GM18502 (cell line): ENCODE data around the gene ELOB.
A peak's percentile ranks its signal among the peaks of the same experiment; 100 is the strongest.

Source experiments
- ATAC-seq: cut with Tn5 transposase; IDR thresholded peaks from one replicate; pipeline ENCODE4 v1.9.1; 2021; ENCODE audit warnings: mild to moderate bottlenecking; ENCODE audit not compliant: unreplicated experiment, poor library complexity

ELOB gene

DNA sequence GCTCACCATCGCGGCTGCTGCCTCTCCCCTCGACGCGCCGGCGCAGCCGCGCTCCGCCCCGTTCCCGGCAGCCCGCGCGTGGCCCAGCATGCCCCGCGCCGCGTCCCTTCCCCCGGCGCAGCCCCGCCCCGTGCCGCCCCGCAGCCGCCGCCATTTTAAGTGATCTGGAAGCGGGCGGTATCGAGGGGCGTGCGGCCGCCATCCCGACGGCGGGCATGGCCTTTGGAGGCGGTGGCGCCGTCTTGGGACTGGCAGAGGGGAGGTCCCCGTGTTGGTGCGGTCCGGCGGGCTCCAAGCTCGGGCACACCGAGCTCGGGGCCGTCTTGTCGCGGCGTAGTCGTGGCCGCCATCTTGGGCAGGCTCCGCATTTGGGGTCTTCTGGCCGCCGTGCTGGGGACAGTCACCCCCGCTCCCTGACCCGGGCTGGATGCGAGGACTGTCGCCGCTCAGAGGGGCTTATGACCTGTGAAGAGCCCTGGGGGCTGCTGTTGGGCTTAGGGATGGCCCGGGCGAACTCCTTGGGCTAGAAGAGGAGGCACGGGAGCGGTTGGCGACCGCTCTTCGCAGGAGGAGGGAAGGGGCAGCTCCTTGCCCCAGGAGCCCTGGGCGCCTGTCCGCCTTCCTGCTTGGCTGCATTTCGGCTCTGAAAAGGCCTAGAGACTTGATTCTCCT, at the start of gene ELOB:
TSS of gene ELOB (minus strand) at position 50 of the 672 bp plus-strand sequence. CDS start at position 9, 41 bp downstream.
- ATAC-seq: peak; percentile 88

DNA sequence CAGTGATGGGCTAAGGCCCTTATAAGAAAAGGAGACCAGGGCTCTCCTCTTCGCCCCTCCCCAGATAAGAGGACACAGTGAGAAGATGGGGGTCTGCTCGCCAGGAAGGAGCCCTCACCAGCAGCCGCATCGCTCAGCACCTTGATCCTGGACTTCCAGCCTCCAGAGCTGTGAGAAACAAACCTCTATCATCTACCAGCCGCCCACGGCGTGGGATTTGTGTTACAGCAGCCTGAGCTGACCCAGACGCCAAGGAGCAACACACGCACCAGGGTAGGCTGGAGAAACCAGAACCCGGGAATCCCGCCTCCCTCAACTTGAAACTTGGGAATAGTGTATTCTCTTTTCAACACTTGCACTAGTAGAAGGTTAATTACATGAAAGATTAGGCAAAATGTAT, 48.8 kb upstream of the ELOB start:
- no peak for ATAC-seq

DNA sequence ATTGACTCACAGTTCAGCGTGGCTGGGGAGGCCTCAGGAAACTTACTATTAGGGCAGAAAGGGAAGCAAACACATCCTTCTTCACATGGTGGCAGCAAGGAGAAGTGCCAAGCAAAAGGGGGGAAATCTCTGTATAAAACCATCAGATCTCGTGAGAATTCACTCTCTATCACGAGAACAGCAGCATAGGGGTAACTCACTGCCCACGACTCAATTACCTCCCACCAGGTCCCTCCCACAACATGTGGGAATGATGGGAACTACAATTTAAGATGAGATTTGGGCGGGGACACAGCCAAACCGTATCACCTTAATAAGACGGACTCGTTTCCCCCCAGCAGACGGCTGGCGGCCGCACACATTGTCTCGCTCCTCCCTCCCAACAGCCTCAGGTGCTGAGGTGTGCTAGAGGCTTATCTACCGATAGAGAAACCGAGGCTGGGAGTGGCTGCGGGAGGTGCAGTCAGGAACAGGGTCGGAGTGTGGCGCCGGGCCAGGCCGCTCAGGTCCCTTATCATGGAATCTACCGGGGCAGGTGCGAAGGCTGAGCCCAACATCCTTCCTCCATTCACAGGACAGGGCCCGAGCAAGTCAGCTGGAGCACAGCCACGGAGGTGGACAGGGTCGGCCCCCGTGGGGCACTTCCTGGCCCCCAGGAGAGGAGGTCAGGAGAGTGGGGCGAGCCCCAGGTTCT, 48.1 kb upstream of the ELOB start:
- no peak for ATAC-seq

DNA sequence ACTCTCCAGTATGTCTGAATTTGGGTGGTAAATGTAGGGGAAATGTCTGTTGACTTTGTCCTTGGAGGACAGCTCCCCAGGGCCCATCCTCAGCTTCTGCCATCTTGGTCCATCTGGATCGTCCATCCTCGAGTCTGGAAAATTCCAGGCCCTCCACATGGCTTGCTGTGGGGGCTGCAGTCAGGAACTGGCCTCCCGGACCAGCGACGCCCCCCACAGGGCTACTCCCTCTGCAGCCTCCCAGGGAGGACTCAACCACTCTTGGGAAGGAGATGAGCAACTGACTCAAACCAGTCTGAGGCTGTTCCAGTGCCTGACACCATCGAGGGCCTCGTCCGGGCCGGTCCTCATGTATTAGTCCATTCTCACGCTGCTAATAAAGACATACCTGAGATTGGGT, 47.5 kb upstream of the ELOB start:
- ATAC-seq: no peak

DNA sequence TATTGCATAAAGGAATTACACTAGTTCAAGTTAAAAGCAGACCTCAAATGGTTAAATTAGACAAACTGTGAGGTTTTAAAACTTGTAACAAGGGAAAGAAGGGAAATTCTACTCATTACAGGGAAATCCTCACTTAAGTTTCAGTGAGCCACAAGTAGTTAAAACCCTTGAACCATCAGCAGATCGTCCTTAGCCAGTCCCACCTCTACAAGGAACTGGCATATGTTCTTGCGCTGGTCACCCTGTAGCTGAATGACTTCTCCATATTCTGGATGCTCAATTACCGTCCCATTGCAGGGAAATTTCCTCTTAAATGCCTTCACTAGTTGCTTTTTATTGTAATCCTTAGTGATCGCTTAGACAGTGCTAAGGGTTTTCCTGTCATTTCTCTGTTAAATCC, 45.4 kb upstream of the ELOB start:
- no peak for ATAC-seq

DNA sequence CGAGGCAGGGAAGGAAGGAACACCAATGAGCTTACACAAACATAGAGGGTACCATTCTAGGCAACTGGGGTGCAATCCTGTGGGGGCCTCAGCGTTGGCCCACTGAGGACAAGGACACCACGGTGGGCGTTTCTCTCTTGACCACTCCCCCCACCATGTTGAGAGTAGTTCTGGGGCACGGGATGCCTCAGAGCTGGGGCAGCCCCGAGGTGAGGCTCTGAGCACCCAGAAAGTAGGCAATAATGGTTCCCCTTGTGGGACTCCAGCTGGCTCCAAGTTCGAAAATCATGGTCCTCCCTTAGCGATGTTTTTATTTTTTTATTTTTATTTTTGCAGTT, 45.0 kb upstream of the ELOB start:
- ATAC-seq: no peak

DNA sequence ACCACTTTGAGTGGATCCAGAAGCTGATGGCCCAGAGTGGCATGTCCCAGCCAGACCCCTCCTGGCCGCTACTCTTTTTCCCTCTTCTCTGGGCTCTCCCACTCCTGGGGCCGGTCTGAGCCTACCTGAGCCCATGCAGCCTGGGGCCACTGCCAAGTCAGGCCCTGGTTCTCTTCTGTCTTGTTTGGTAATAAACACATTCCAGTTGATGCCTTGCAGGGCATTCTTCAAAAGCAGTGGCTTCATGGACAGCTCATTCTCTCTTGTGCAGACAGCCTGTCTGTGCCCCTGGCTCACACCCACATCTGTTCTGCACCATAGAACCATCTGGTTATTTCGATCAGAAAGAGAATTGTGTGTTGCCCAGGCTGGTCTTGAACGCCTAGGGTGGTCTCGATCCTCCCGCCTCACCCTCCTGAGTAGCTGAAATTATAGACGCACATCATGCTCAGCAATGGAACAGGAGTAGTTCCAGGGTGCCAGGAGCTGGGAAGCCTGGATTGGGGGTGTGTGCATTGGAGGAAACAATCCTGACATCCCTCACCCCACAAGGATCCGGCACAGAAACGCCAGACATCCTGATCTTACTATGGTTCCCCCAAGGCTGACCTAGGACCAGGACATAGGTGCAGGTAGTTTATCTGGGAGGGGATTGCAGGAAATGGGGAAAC, 44.5 kb upstream of the ELOB start:
- ATAC-seq: no peak

DNA sequence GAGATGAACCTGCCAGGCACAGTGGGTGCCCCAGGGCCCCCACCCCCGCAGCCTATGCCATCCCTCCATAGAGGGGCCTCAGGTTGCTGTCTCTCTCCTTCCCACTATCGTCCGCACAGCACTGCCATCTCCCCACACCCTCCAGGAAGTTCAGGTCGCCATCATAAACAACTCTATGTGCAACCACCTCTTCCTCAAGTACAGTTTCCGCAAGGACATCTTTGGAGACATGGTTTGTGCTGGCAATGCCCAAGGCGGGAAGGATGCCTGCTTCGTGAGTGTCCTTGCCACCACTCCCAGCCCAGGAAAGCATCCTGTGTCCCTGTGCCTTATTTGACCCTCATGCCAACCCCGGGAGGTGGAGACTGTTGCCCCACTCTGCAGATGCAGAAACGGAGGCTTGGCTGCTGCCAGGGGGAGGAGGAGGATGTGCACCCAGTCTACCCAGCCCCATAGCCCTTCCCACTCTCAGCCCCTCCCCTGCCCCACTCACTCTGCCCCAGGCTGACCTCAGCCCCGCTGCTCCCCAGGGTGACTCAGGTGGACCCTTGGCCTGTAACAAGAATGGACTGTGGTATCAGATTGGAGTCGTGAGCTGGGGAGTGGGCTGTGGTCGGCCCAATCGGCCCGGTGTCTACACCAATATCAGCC, 43.9 kb upstream of the ELOB start:
- no peak for ATAC-seq

DNA sequence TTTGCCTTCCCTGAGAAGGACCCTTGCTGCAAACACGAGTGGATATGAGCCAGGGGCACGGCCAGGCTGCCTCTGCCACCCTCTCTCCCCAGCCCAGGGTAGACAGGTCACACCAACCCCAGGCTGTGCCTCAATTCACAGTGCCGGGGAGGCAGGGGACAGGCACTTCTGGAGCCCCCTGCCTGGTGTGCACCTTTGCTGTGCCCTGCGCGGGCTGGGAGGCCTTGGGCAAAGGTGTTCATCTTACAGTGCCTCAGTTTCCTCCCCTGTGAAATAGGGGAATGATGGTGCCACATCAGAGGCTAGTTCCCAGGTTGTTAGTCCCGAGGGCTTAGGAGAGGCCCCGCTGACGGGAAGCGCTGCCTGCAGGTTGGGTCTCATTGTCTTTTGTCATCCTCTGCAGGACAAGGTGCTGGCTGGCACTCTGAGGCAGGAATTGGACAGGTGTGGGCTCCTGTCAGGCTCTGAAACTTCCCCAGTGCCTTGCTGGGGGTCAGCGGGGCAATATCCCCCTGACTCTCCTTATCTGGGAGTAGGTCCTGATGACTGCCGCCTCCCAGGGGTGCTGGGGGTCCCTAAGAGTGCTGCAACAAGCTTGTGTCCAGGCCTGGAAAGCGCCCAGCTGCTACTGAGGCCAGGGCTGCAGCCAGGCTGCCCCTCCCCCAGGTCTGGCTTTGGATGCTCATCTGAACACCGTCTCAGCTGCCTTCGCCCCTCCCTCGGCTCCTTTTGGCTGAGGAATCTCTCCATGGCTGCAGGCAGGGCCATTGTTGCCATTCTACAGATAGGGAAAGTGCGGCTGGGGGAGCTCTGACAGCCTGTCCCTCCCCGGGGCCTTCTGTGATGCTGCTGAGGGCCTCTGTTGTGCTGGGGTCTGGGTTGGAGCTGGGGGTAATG, 43.1 kb upstream of the ELOB start:
- no peak for ATAC-seq

DNA sequence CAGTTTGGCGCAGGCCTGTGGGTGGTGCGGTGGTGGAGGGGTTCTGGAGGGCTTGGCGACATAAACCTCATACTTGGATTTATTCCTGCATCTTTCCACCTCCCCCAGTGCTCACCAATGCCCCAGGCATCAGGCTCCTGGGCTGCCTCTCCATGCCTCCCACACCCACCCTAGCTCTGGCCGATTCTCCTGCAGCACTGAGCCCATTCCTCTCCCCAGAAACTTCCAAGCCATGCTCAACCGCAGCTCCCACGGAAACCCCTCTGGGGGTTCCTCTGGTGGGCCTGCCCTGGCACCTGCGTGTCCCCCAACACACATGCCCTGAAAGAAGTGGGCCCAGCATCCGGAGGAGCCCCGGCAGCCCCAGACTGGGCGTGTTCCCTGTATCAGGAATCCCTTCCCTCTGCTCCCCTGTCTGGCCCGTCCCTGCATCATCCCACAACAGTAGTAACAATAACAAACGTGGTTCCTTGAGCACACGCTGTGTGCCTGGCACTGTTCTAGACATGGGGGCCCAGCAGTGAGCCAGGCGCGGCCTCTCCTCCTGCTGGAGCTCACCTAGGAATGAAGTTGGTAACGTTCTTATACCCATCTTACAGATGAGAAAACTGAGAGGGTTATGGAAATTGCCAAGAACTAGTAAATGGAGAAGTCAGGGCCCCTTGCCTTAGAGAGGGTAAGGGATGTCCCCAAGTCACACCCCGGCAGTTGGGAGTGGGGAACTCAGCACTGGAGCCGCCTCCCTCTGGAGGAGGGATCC, 42.3 kb upstream of the ELOB start:
- ATAC-seq: no peak

DNA sequence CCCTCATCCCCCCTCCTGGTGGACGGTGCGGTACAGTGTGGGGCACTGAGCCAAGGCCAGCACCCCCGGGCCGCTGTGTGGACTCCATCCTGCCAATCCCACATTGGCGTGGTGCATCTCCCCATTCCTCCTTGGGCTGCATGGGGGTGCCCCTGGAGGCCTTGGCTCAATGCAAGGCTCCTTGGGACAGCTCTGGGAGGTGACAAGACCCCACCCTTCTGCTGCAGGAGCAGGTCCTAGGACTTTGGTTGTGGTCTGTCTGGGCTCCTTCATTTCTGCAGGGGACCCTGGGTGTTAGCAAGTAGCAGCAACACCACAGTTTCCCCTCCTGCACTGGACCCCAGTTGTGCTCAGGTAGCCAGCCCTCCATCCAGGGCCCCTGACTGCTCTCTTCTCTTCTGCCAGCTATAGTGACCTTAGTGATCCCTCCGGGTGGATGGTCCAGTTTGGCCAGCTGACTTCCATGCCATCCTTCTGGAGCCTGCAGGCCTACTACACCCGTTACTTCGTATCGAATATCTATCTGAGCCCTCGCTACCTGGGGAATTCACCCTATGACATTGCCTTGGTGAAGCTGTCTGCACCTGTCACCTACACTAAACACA, 41.3 kb upstream of the ELOB start:
- no peak for ATAC-seq

DNA sequence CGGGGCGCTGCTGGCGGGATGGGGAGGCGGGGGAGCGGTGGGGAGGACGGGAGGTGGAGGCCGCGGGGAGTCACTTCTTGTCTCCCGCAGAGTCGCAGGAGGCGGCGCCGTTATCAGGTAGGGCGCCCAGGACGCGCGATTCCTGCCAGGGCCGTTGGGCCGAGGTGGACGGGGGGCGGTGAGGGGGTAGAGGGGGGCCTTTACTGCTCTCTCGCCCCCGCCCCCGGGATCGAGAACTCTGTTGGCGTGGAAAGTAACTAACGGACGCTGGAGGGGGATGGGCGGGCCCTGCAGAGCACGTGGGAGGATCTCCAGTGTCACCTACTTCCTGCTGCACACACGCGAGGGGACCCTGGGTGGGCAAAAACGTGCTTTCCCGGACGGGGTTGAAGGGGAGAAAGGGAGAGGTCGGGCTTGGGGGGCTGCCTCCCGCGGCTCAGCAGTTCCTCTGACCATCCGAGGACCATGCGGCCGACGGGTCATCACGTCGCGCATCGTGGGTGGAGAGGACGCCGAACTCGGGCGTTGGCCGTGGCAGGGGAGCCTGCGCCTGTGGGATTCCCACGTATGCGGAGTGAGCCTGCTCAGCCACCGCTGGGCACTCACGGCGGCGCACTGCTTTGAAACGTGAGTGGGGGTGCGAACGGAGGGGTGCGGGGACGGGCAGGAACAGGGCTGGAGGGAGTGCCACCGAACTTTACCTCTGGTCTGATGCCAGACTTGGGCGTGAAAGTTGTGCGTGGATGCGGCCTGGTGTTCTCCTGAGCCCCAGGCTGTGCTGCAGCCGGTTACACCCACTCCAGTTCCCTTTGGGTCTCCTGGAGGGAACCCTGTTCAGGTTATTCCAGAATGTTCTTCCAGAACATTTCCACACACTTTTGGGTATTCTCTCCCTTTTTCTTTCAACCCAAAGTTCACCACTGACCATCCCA, 40.5 kb upstream of the ELOB start:
- ATAC-seq: no peak

DNA sequence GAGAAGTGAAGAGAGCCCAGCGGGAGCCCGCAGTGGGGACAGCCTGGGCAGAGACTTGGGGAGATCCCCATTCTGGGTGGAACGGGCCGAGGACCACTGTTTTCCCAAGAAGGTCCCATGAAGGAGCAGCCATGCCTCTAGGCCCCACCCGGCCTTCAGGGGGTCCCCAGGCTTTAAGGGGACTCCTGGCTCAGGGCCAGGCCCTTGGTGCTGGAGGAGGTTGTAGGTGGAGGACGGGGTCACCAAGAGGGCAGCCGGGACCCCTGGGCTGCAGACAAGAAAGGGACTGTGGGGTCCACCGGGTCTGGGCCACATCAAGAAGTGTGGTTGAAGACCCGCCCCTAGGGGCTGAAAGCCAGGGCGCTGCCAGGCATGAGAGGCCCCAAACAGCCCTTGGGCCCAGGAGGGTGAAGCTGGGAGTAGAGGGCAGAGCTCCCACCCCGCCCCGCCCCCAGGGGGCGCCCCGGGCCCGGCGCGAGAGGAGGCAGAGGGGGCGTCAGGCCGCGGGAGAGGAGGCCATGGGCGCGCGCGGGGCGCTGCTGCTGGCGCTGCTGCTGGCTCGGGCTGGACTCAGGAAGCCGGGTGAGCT, 39.8 kb upstream of the ELOB start, which contains the start of gene PRSS21:
TSS of gene PRSS21 (plus strand) at position 487 of the 589 bp plus-strand sequence. CDS start at position 519, 32 bp downstream.
- no peak for ATAC-seq

DNA sequence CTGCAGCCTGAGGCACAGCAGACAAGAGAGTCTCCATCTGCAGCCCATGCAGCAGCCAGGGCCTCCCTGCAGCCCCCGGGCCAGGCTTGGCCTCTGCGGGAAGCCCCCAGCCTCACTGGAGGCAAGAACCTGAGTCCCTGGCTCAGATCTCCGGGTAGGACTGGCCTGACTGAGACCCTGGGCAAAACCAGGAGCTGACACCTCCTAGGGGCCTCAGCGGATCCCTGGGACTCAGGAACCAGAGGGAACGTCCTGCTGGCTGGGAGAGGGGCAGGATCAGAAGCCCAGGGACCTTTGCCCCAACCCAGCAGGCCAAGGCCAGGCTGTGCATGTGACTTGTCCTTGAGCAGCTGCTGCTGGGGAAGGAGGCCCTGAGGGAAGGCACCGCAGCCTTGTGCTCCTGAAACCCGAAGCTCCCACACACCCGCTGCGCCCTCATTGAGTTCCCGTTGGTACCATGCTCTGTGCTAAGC, 38.3 kb upstream of the ELOB start:
- no peak for ATAC-seq

DNA sequence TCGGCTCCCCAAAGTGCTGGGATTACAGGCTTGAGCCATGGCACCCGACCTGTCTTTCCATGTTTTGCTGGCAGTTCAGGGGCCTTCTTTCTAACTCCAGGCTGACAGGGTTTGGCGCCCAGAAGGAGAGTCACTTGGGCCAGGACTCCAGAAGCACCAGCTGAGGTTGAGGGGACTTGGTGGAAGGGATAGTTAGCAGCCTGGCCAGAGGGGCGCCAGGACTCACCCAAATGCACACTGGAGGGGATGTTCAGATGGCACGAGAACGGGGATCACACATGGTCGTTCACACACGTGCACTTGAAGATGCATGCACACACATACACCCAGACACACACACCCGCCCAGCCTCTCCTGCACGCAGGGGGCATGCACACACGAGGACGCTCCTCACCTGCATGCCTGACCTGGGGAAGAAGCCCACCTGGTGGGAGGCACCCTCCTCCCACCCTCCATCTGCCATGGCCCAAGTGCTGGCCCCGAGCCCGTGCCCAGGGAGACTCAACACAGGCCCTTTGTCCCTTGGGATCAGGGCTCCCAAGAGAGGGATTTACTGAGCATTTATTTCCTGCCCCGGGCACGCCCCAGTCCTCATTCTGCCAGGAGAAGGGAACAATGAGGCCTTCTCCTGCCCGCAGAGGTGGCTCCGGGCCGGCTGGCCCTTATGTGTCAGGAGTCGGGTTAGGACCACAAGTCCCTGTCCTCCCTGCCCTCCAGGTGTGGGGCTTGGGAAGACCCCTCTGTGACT, 37.6 kb upstream of the ELOB start:
- no peak for ATAC-seq

DNA sequence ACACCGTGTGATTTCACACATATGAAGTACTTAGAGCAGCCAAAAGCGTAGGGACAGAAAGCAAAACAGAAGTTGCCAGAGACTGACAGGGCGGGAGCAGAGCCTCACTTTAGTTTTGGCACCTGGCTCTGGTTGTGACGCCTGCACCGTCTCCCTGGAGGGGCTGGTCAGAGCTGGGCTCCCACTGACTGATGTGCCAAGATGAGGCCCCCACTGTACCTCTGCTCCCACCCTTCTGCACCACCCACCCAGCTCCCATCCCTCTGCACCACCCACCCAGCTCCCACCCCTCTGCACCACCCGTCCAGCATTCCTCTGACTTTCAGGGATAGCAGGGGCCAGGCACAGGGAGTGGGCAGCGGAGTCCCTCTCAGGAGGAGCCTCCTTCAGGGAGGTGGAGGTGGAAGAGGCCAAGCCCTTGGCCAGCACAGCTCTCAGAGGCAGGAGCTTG, 36.7 kb upstream of the ELOB start:
- ATAC-seq: no peak
